HT-29 (cell line): ENCODE results near the gene UPK1A. TPM values are rescaled to one million over a fixed set of nuclear protein-coding genes. Genes with fewer than 3 reads are reported as not detected.
"Not testable (repeated sequence)": the region's sequence is repeated elsewhere in the genome, so short reads cannot be mapped to it uniquely, and the experiment has no call there.

Source experiments
- DNase-seq: peaks from one replicate; pipeline ENCODE4 v3.0.0-alpha.2; 2015; ENCODE audit warnings: low spot score
- total RNA-seq: library from RNA; depleted of rRNA; stranded (reverse); fragments of >200 nt; shearing (Covaris generic); gene quantifications from 2 replicates; pipeline ENCODE4 v1.2.3, GENCODE V29; 2014

Gene UPK1A
- total RNA-seq, 1 experiment from 2014 or later = not detected

GRCh38 chr19:35691106-35691505 is 24.8 kb downstream of the UPK1A start:
- not testable (repeated sequence) for DNase-seq

- DNase-seq = peak; percentile 38
Observed at GRCh38 chr19:35692010-35692409, 25.7 kb downstream of the UPK1A start.

DNA sequence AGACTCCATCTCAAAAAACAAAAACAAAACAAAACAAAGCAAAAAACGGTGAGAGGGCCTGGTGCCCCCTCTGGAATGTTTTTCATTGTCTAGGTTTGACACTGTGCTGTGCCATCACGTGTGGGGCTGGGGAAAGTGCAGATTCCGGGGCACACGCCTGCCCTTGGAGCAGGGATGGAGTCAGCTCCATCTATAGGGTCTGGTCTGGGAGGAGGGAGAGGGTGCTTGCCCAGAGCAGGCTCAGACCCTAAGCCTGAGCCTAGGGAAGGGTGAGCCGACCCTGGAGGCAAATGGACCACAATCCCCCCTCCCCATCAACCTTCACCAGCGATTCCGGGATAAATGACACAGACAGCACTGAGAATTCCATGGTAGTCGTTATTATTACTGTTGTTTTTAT is 27.1 kb downstream of the UPK1A start:
- no peak for DNase-seq

GRCh38 chr19:35693835-35694599 is 27.7 kb downstream of the UPK1A start:
- DNase-seq = peak; percentile 98

GRCh38 chr19:35695895-35696422 is 29.6 kb downstream of the UPK1A start:
- no peak for DNase-seq

GRCh38 chr19:35696835-35697234 is 30.5 kb downstream of the UPK1A start:
- DNase-seq = no peak

- DNase-seq = peak; percentile 99
Observed at GRCh38 chr19:35702223-35703012, 36.1 kb downstream of the UPK1A start.

DNA sequence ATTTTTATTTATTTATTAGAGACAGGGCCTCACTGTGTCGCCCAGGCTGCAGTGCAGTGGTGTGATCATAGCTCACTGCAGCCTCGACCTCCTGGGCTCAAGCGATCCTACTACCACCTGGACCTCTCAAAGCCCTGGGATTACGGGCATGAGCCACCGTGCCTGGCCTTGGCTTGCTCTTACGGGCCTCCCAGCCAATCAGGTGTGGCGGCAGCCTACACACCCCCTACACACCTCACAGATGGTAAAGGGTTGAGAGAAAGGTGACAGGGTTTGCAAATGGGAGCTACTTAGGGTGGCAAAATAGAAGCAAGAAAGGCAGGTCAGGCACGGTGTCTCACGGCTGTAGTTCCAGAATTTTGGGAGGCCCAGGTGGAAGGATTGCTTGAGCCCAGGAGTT is 37.0 kb downstream of the UPK1A start:
- DNase-seq = no peak

- DNase-seq = no peak
Observed at GRCh38 chr19:35704218-35704617, 37.9 kb downstream of the UPK1A start, which contains the start of gene ZBTB32. Gene ZBTB32 (plus strand): TSS chr19:35704558. CDS start chr19:35714627, 10,069 bp downstream.

GRCh38 chr19:35708391-35708790 is 42.1 kb downstream of the UPK1A start:
- DNase-seq = no peak

- DNase-seq = no peak
Observed at GRCh38 chr19:35710784-35711723, 44.7 kb downstream of the UPK1A start.

- no peak for DNase-seq
Observed at GRCh38 chr19:35712567-35713505, 46.5 kb downstream of the UPK1A start.

DNA sequence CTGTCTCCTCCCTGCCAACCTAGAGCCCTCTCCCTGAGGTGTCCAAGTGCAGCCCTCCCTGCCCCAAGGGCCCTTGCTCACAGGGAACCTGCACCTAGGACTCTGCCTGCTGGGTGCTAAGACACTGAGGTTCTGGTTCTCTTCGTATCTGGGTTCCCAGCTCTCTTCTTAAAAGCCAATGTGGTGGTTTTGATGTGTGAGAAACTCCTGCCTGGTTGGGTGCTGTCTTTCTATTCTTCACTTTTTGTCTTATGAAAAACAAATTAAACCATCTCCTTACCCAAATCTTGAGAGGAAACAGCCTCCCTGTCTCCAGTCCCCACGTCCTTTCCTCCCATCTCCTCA is 47.2 kb downstream of the UPK1A start:
- DNase-seq = no peak

DNA sequence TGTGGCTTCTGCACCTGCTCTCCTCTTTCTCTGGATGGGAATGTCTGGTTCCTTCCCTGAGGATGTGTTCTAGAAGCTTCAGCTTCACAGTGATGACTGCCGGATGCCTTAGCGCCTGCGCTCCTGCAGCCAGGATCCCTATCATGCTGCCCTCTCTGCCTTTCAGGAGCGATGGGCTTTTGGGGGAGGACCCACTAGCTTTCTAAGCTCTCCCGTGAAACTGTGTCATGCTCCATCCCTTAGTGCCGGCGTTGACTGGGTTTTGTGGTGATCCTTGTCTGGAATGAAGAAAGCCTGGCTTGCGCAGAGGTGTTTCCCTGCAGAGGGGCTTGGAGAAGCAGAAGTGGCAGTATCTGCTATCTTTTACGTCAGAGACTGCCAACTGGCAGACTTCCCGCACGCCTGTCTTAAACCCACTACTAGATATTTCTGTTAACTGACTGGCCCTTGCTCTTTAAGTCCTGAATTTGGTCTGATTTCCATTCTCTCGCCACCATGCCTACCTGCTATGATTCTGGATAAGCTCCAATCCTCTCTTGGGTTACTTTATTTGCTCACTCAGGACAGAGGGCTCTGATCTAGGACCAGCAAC is 47.7 kb downstream of the UPK1A start:
- no peak for DNase-seq

- DNase-seq = no peak
Observed at GRCh38 chr19:35714601-35715354, 48.5 kb downstream of the UPK1A start.

DNA sequence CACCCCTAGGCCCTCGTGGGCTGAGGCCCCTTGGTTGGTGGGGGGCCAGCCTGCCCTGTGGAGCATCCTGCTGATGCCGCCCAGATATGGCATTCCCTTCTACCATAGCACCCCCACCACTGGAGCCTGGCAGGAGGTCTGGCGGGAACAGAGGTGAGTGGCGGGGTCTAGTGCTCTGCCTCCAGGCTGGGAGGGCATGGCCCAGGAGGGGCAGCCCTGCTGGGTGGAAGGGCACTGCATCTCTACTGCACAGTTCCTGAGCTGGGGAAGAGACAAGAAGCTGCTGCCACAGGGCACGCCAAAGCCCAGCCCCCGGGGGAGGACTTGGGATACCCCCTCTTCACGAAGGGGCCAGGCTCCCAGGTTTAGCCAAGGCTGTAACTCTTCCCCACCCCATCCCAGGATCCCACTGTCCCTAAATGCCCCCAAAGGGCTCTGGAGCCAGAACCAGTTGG is 49.1 kb downstream of the UPK1A start:
- DNase-seq = no peak

GRCh38 chr19:35715981-35716800 is 49.9 kb downstream of the UPK1A start:
- peak; percentile 59 for DNase-seq
